CD1c-positive myeloid dendritic cell (primary cell): ENCODE measurements around the gene ETFBKMT.
"Not testable (repeated sequence)": the region's sequence is repeated elsewhere in the genome, so short reads cannot be mapped to it uniquely, and the experiment has no call there.

Experiments
- DNase-seq: peaks from one replicate; pipeline ENCODE4 v3.0.0-alpha.2; 2016; ENCODE audit errors: extremely low spot score

The ETFBKMT gene

GRCh38 chr12:31718542-31719198 lies 59.2 kb downstream of the ETFBKMT start:
- DNase-seq = not testable (repeated sequence)

- no peak for DNase-seq
These were observed 63.1 kb downstream of the ETFBKMT start for GRCh38 chr12:31722580-31722979.
